WTC11 (cell line): Measurements from ENCODE around the gene CDC37L1. TPM values are rescaled to one million over a fixed set of nuclear protein-coding genes. Genes with fewer than 3 reads are reported as not detected.

ENCODE experiments used
- ATAC-seq: fragments of 200-7000 bp; cut with Tn5 transposase; 2 replicates; pipeline ENCODE4 v1.10.0; 2021; ENCODE audit warnings: mild to moderate bottlenecking, moderate library complexity
- CTCF ChIA-PET: fragments of 300-600 bp; sonication (Branson Sonifier 250); formaldehyde crosslinking; loops from one replicate; lab custom pipeline; 2021; ENCODE audit warnings: antibody characterized with exemption; lab: Charles Lee
- POLR2A ChIA-PET: fragments of 350-600 bp; sonication (Branson Sonifier 250); formaldehyde crosslinking; loops from one replicate; lab custom pipeline; 2021; ENCODE audit warnings: antibody characterized with exemption; lab: Charles Lee
- DNase-seq: peaks from one replicate; pipeline ENCODE4 v3.0.0; 2021; ENCODE audit warnings: low spot score
- H3K27ac Mint-ChIP-seq: 2 replicates; pipeline ENCODE4 v1.8.0; 2021; ENCODE audit warnings: mixed read lengths
- H3K27me3 Mint-ChIP-seq: 2 replicates; pipeline ENCODE4 v1.8.0; 2021; ENCODE audit warnings: low read depth, mild to moderate bottlenecking, moderate library complexity, mixed read lengths
- H3K36me3 Mint-ChIP-seq: 2 replicates; pipeline ENCODE4 v1.8.0; 2021; ENCODE audit warnings: mixed read lengths
- H3K4me1 Mint-ChIP-seq: 2 replicates; pipeline ENCODE4 v1.8.0; 2022; ENCODE audit warnings: mixed read lengths
- H3K4me3 Mint-ChIP-seq: 2 replicates; pipeline ENCODE4 v1.8.0; 2021; ENCODE audit warnings: mild to moderate bottlenecking, moderate library complexity, mixed read lengths
- H3K9me3 Mint-ChIP-seq: 2 replicates; pipeline ENCODE4 v1.8.0; 2021; ENCODE audit warnings: mixed read lengths
- EMX1 ChIP-seq: fragments of 250-450 bp; sonication (Bioruptor Pico); IDR thresholded peaks from 2 replicates; pipeline ENCODE4 v1.8.0; 2021; ENCODE audit warnings: mild to moderate bottlenecking
- FOXJ3 ChIP-seq: sonication (generic); formaldehyde crosslinking; IDR thresholded peaks from 2 replicates; pipeline ENCODE4 v1.9.0; 2021; ENCODE audit warnings: missing genetic modification reagents, mild to moderate bottlenecking, borderline replicate concordance
- GTF2I ChIP-seq: fragments of 250-450 bp; sonication (Bioruptor Pico); conservative IDR thresholded peaks from 2 replicates; pipeline ENCODE4 v1.4.0; 2021; ENCODE audit warnings: mild to moderate bottlenecking
- IRF2 ChIP-seq: sonication (generic); formaldehyde crosslinking; IDR thresholded peaks from 2 replicates; pipeline ENCODE4 v1.8.0; 2022; ENCODE audit warnings: low read depth, missing genetic modification reagents, borderline replicate concordance
- KAT7 ChIP-seq: sonication (generic); formaldehyde crosslinking; IDR thresholded peaks from 2 replicates; pipeline ENCODE4 v1.8.1; 2023; ENCODE audit warnings: missing genetic modification reagents, mild to moderate bottlenecking, borderline replicate concordance
- MYBL2 ChIP-seq: sonication (generic); formaldehyde crosslinking; IDR thresholded peaks from 2 replicates; pipeline ENCODE4 v1.8.1; 2023; ENCODE audit warnings: mild to moderate bottlenecking, moderate library complexity, missing genetic modification reagents
- NR2C2 ChIP-seq: sonication (generic); formaldehyde crosslinking; IDR thresholded peaks from 2 replicates; pipeline ENCODE4 v1.8.0; 2022; ENCODE audit warnings: mild to moderate bottlenecking, missing genetic modification reagents
- RELA ChIP-seq: sonication (generic); formaldehyde crosslinking; IDR thresholded peaks from 2 replicates; pipeline ENCODE4 v1.8.1; 2022; ENCODE audit warnings: missing genetic modification reagents, mild to moderate bottlenecking, borderline replicate concordance
- ZNF121 ChIP-seq: sonication (generic); formaldehyde crosslinking; IDR thresholded peaks from 2 replicates; pipeline ENCODE4 v1.8.0; 2023; ENCODE audit warnings: missing genetic modification reagents
- ZNF219 ChIP-seq: sonication (generic); formaldehyde crosslinking; IDR thresholded peaks from 2 replicates; pipeline ENCODE4 v1.8.0; 2023; ENCODE audit warnings: missing genetic modification reagents, mild to moderate bottlenecking, borderline replicate concordance
- total RNA-seq: library from RNA; stranded (reverse); gene quantifications from 3 replicates; pipeline ENCODE4 v1.2.3, GENCODE V29; 2021
- TF ChIP-seq, protein P1 (sequence below): sonication (generic); formaldehyde crosslinking; IDR thresholded peaks from 2 replicates; pipeline ENCODE4 v1.8.0; 2023; ENCODE audit warnings: missing genetic modification reagents
- TF ChIP-seq, protein P2 (sequence below): sonication (generic); formaldehyde crosslinking; conservative IDR thresholded peaks from 2 replicates; pipeline ENCODE4 v1.8.1; 2023; ENCODE audit warnings: mild to moderate bottlenecking, low read depth, missing genetic modification reagents, moderate library complexity
- TF ChIP-seq, protein P3 (sequence below): sonication (generic); formaldehyde crosslinking; IDR thresholded peaks from 2 replicates; pipeline ENCODE4 v1.8.1; 2023; ENCODE audit warnings: mild to moderate bottlenecking, moderate library complexity, missing genetic modification reagents
- TF ChIP-seq, protein P4 (sequence below): fragments of 250-450 bp; sonication (Bioruptor Pico); IDR thresholded peaks from 2 replicates; pipeline ENCODE4 v1.9.0; 2021; ENCODE audit warnings: moderate library complexity, mild to moderate bottlenecking, inconsistent platforms, borderline replicate concordance
- TF ChIP-seq, protein P5 (sequence below): sonication (generic); formaldehyde crosslinking; IDR thresholded peaks from 2 replicates; pipeline ENCODE4 v1.8.1; 2022; ENCODE audit warnings: missing genetic modification reagents, borderline replicate concordance

Gene CDC37L1
- total RNA-seq, 1 experiment from 2014 or later: 20.1 TPM

DNA sequence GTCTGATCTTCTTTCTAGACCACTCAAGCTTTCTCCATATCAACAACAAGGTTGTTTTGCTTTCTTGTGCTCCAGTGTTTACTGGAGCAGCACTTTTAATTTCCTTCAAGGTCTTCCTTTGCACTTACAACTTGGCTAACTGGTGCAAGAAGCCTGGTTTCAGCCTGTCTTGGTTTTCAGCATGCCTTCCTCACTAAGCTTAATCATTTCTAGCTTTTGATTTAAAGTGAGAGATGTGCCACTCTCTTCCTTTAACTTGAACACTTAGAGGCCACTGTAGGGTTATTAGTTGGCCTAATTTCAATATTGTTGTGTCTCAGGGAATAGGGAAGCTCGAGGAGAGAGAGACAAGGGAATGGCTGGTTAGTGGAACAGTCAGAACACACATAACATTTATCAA is 48.2 kb downstream of the CDC37L1 start (continued):
- TF ChIP-seq, protein P1, sequence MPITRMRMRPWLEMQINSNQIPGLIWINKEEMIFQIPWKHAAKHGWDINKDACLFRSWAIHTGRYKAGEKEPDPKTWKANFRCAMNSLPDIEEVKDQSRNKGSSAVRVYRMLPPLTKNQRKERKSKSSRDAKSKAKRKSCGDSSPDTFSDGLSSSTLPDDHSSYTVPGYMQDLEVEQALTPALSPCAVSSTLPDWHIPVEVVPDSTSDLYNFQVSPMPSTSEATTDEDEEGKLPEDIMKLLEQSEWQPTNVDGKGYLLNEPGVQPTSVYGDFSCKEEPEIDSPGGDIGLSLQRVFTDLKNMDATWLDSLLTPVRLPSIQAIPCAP (CRISPR knock-in tag): no peak
- TF ChIP-seq, protein P2, sequence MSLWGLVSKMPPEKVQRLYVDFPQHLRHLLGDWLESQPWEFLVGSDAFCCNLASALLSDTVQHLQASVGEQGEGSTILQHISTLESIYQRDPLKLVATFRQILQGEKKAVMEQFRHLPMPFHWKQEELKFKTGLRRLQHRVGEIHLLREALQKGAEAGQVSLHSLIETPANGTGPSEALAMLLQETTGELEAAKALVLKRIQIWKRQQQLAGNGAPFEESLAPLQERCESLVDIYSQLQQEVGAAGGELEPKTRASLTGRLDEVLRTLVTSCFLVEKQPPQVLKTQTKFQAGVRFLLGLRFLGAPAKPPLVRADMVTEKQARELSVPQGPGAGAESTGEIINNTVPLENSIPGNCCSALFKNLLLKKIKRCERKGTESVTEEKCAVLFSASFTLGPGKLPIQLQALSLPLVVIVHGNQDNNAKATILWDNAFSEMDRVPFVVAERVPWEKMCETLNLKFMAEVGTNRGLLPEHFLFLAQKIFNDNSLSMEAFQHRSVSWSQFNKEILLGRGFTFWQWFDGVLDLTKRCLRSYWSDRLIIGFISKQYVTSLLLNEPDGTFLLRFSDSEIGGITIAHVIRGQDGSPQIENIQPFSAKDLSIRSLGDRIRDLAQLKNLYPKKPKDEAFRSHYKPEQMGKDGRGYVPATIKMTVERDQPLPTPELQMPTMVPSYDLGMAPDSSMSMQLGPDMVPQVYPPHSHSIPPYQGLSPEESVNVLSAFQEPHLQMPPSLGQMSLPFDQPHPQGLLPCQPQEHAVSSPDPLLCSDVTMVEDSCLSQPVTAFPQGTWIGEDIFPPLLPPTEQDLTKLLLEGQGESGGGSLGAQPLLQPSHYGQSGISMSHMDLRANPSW (CRISPR knock-in tag): no peak
- TF ChIP-seq FOXJ3 (CRISPR knock-in tag): no peak
- no peak for TF ChIP-seq EMX1 (CRISPR knock-in tag)
- TF ChIP-seq GTF2I (CRISPR knock-in tag): no peak
- TF ChIP-seq IRF2 (CRISPR knock-in tag): no peak
- TF ChIP-seq, protein P3, sequence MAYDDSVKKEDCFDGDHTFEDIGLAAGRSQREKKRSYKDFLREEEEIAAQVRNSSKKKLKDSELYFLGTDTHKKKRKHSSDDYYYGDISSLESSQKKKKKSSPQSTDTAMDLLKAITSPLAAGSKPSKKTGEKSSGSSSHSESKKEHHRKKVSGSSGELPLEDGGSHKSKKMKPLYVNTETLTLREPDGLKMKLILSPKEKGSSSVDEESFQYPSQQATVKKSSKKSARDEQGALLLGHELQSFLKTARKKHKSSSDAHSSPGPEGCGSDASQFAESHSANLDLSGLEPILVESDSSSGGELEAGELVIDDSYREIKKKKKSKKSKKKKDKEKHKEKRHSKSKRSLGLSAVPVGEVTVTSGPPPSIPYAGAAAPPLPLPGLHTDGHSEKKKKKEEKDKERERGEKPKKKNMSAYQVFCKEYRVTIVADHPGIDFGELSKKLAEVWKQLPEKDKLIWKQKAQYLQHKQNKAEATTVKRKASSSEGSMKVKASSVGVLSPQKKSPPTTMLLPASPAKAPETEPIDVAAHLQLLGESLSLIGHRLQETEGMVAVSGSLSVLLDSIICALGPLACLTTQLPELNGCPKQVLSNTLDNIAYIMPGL (CRISPR knock-in tag): no peak
- TF ChIP-seq KAT7 (CRISPR knock-in tag): no peak
- TF ChIP-seq, protein P4, sequence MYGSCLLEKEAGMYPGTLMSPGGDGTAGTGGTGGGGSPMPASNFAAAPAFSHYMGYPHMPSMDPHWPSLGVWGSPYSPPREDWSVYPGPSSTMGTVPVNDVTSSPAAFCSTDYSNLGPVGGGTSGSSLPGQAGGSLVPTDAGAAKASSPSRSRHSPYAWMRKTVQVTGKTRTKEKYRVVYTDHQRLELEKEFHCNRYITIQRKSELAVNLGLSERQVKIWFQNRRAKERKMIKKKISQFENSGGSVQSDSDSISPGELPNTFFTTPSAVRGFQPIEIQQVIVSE (CRISPR knock-in tag): no peak
- TF ChIP-seq, protein P5, sequence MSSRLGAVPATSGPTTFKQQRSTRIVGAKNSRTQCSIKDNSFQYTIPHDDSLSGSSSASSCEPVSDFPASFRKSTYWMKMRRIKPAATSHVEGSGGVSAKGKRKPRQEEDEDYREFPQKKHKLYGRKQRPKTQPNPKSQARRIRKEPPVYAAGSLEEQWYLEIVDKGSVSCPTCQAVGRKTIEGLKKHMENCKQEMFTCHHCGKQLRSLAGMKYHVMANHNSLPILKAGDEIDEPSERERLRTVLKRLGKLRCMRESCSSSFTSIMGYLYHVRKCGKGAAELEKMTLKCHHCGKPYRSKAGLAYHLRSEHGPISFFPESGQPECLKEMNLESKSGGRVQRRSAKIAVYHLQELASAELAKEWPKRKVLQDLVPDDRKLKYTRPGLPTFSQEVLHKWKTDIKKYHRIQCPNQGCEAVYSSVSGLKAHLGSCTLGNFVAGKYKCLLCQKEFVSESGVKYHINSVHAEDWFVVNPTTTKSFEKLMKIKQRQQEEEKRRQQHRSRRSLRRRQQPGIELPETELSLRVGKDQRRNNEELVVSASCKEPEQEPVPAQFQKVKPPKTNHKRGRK: no peak
- no peak for TF ChIP-seq NR2C2 (CRISPR knock-in tag)

DNA sequence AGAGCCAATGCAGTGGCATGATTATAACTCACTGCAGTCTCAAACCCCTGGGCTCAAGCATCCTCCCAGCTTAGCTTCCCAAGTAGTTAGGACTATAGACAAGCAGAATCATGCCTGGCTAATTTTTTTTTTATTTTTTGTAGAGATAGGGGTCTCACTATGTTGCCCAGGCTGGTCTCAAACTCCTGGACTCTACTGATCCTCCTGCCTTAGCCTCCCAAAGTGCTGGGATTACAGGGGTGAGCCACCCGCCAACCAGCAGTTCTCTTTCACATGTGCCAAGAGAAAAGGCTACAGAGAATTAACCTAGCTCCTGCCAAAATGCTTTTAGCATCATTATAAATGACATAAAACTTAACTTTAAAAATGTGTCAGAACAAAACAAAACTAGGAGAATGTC is 53.5 kb downstream of the CDC37L1 start:
- no peaks in the 10 kb centered on the region for H3K4me1 Mint-ChIP-seq
- no peak overlapping the region for H3K4me3 Mint-ChIP-seq
- CTCF ChIA-PET: no interaction called here
- no peaks in the 10 kb centered on the region for H3K9me3 Mint-ChIP-seq
- H3K36me3 Mint-ChIP-seq: no peaks in the 10 kb centered on the region
- H3K27me3 Mint-ChIP-seq: no peaks in the 10 kb centered on the region
- DNase-seq: no peak
- no peak overlapping the region for H3K27ac Mint-ChIP-seq
- POLR2A ChIA-PET: interaction anchor here (2.0 kb wide), 1 partner anchor 8 kb away, joined by 5 read pairs; the partner anchor contains the start of gene AK3
- ATAC-seq: no peak
- no peak for TF ChIP-seq RELA
- 0 out of 2 replicates have a peak, but pooled peaks have one; percentile 38 for TF ChIP-seq ZNF121 (CRISPR knock-in tag)
- no peak for TF ChIP-seq FOXJ3 (CRISPR knock-in tag)
- TF ChIP-seq ZNF219 (CRISPR knock-in tag): no peak

DNA sequence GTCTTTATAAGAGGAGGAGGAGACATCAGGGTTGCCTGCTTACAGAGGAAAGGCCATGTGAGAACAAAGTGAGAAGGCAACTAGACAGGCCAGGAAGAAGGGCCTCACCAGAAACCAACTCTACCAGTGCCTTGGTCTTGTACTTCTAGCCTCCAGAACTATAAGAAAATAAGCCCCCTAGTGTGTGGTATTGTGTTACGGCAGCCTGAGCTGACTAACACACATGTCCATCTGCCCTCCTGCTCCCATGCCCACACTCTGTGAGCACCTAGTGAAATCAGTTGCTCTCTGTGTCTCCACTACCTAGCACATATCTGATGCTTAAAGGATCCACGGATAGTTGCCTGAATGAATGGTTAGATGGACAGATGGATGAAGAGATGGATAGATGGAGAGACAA is 54.8 kb downstream of the CDC37L1 start:
- Mint-ChIP-seq H3K27me3 (no peaks in the 10 kb centered on the region), H3K4me3 (no peak overlapping the region), H3K36me3 (no peaks in the 10 kb centered on the region), H3K27ac (no peak overlapping the region; the same call in 1 of the 2 replicates)
- CTCF ChIA-PET: no interaction called here
- ATAC-seq: no peak
- TF ChIP-seq, protein P1 (CRISPR knock-in tag): no peak
- TF ChIP-seq MYBL2 (CRISPR knock-in tag): no peak
- TF ChIP-seq KAT7 (CRISPR knock-in tag): no peak
- TF ChIP-seq, all 79 proteins: peak for 0
- POLR2A ChIA-PET: no interaction called here
- Mint-ChIP-seq H3K9me3 (no peaks in the 10 kb centered on the region), H3K4me1 (peaks cover 4% of the 10 kb centered on the region)
- no peak for DNase-seq
